ENCODE data around the gene M1AP.

DNA sequence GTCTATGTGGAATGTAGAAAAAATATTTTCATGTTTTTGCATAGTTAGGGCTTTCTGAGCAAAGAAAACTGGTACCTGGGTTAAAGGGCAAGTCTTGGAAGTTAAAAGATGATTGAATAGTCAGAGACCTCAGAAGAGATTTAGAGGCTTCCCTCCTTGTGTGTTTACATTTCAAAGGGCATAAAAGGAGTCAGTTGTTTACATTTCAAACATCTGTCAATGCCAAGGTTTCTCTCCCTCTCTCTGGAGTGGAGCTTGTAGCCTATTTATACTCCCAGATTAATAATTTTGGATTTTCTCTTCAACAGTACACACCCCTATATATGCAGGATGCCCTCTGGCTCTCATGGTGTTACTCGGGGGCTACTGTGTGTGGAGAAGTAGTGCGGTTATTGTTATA lies 8.6 kb downstream of the M1AP start:
- TF ChIP-seq, protein P1, sequence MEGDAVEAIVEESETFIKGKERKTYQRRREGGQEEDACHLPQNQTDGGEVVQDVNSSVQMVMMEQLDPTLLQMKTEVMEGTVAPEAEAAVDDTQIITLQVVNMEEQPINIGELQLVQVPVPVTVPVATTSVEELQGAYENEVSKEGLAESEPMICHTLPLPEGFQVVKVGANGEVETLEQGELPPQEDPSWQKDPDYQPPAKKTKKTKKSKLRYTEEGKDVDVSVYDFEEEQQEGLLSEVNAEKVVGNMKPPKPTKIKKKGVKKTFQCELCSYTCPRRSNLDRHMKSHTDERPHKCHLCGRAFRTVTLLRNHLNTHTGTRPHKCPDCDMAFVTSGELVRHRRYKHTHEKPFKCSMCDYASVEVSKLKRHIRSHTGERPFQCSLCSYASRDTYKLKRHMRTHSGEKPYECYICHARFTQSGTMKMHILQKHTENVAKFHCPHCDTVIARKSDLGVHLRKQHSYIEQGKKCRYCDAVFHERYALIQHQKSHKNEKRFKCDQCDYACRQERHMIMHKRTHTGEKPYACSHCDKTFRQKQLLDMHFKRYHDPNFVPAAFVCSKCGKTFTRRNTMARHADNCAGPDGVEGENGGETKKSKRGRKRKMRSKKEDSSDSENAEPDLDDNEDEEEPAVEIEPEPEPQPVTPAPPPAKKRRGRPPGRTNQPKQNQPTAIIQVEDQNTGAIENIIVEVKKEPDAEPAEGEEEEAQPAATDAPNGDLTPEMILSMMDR (IDR thresholded peaks at IDR 0.05): no peak
- TF ChIP-seq EZH2phosphoT487 (IDR thresholded peaks at IDR 0.05): no peak

All from neural progenitor cell (in vitro differentiated cells).